22Rv1 (cell line): Measurements from ENCODE around the gene LST1.
A peak's percentile ranks its signal among the peaks of the same experiment; 100 is the strongest.

Experiments
- H3K27ac ChIP-seq: fragments of 450-650 bp; 2 replicates; pipeline ENCODE4 v1.5.1; 2017
- ZFX ChIP-seq: fragments of 450-650 bp; IDR thresholded peaks from 2 replicates; pipeline ENCODE4 v1.6.1; 2017; ENCODE audit warnings: antibody characterized with exemption, borderline replicate concordance
- TF ChIP-seq, protein P1 (sequence below): fragments of 450-650 bp; IDR thresholded peaks from 2 replicates; pipeline ENCODE4 v1.5.1; 2017; ENCODE audit warnings: mild to moderate bottlenecking

Gene LST1

DNA sequence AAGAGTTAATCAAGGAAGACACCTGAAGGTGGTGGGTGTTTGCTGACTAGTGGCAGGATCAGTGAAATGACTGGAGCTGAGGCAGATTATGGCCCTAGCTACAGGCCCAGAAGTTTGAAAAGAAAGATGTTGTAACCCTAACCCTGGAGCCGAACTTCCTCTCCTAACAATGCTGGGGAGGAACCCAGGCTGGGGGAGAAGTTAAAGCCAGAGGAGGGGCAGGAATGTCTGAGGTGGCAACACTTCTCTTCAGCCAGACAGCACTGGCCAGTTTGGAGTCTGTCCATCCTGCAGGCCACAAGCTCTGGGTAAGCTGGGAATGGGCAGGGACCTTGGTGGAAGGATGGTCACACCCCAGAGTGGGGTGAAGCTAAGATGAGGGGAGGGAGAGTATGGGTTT lies at the start of gene LST1:
TSS of gene LST1 (plus strand) at position 270 of the 400 bp plus-strand sequence. CDS start 1,023 bp downstream, outside the sequence.
- no peak within 1 kb of the TSS for H3K27ac ChIP-seq
- TF ChIP-seq, protein P1, sequence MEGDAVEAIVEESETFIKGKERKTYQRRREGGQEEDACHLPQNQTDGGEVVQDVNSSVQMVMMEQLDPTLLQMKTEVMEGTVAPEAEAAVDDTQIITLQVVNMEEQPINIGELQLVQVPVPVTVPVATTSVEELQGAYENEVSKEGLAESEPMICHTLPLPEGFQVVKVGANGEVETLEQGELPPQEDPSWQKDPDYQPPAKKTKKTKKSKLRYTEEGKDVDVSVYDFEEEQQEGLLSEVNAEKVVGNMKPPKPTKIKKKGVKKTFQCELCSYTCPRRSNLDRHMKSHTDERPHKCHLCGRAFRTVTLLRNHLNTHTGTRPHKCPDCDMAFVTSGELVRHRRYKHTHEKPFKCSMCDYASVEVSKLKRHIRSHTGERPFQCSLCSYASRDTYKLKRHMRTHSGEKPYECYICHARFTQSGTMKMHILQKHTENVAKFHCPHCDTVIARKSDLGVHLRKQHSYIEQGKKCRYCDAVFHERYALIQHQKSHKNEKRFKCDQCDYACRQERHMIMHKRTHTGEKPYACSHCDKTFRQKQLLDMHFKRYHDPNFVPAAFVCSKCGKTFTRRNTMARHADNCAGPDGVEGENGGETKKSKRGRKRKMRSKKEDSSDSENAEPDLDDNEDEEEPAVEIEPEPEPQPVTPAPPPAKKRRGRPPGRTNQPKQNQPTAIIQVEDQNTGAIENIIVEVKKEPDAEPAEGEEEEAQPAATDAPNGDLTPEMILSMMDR, result no peak
- TF ChIP-seq ZFX, result no peak

DNA sequence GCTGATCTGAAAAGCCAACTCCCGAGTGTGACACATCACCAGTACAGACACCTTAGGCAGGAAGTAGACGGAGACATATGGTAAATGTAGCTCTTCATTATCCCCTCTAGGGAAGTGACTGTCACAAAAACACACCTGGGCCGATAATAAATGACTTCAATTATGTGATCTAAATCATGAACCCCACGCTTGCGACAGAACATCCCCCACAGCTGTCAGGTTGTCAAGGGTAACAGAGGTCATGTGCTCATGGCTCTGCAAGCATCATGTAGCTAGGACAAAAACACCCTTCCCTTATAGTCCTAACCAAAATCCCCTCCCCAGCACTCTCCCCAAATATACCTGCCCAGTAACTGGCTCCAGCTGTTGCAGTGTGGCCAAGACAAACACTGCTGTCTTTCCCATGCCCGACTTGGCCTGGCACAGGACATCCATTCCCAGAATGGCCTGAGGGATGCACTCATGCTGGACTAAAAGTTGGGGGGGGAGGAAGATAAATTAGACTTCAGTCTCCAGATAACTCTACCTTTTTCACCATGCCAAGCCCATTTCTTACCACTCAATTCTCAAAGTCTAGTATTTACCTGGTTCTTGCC lies 47.2 kb upstream of the LST1 start:
- no peak for TF ChIP-seq ZFX
- TF ChIP-seq, protein P1, result no peak
- no peak overlapping the region for H3K27ac ChIP-seq

DNA sequence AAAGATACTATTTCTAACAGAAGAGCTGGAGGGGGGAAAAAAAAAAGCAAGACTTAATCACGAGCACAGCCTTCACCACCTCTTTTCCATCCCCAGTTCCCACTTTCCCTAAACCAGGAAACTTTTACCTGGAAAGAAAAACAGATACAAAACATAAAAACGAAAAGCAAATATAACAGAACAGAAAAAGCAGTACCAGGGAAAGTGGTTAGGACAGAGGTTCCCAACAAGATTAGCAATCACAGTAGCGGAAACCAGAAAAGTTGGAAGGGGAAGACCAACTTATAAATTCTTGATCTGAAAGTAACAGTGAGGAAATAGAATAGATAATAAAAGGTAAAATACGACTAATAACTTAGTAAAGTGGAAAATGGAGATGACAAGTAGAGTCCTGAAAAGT lies 45.4 kb upstream of the LST1 start:
- TF ChIP-seq ZFX, result no peak
- TF ChIP-seq, protein P1, result no peak
- peak overlapping the region; percentile 97 for H3K27ac ChIP-seq

DNA sequence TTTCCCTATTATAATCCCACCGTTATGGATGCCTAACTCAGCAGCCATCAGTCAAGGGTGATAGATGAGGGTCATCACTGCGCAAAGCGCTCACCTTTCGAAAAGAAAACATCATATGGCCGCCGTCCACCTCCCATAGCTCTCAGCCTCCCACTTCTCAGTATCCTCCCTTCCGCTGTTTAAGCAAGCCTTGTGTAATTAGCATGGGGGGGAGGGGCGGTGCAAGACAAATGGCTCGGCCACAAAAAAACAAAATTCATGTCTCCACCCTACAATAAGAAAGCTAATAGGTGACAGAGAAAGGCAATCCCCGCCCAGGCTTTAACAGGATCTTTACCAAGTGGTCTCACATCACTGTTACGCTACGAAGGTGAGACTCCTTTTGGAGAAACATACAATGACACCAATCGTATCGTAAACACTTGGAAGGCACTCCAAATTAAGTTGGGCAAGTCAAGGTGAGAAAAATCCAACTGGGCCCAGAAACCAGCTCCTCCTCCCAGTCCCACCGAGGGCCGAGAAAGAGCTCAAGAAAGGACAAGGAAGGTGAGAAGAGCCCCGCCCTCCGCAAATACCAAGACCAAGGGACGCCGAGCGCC lies 44.9 kb upstream of the LST1 start:
- peak overlapping the region; percentile 97 for H3K27ac ChIP-seq

DNA sequence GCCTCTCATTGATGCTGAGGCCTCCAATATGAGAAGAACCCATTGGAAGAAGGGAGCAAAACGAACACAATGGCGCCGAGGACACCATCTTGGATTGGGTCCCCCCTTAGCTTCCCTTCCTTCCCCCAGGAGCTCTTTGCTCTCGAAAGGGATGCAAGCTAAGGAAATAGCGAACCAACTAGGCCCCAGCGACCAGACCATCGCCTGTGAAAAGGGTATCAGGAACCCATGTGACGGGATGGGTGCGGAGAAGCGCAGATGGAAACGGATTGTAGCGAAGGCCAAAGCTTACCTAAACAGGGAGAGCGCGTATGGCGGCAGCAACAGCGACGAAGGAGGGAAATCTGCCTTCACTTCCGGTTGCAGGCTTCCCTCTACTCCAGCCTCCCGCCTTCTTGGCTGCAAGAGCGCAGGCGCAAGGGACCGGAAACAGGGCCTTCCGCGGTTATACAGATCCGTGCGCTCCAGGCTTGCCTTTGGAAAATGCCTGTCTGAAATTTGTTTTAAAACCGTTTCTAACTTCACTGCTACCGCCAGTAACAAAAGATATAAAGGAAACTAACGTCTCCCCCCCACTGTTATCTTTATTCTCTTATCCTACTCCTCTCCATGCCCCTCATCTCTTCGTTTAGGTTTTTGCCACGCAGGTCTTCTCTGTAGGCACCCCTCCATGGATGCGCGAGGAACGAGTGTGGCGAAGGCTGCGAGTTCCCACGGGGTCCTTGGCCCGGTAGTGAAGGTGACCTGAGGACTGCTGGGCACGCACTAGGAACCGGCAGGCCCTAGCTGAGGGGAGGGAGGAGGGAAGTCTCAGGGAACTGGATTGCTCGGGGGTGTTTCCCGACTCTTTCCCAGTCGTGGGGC lies 44.2 kb upstream of the LST1 start, which contains the start of gene DDX39B:
TSS of gene DDX39B (minus strand) at position 346 of the 864 bp plus-strand sequence. CDS start 1,471 bp downstream, outside the sequence.
- TF ChIP-seq, protein P1, result no peak
- TF ChIP-seq ZFX, result no peak
- peak within 1 kb of the TSS; percentile 97 for H3K27ac ChIP-seq

More for the DNA sequence above, 44.9 kb upstream of the LST1 start:
- TF ChIP-seq ZFX, result no peak
- TF ChIP-seq, protein P1, result no peak

DNA sequence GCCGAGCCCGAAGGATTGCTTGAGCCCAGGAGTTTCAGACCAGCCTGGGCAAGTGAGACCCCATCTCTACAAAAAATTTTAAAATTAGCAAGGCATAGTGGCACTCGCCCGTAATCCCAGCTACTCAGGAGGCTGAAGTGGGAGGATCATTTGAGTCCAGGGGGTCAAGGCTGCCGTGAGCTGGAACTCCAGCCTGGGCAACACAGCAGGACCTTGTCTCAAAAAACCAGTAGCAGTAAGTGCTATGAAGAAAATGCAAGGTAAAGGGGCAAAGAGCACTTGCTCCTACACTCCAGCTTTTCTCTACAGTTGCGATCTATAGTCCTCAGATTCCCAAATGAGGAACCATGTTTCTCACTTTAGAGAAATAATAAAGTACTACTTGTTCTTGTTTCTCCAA lies 42.4 kb upstream of the LST1 start:
- H3K27ac ChIP-seq, result peak overlapping the region; percentile 97
- TF ChIP-seq, protein P1, result no peak
- no peak for TF ChIP-seq ZFX
